BE2C (cell line): ENCODE data around the gene TAF8.

Experiments used
- DNase-seq: peaks from one replicate; pipeline ENCODE4 v3.0.0-alpha.2; 2020
- H3K27me3 ChIP-seq: fragments of 250-450 bp; sonication (Bioruptor Pico); 2 replicates; pipeline ENCODE4 v1.5.1; 2020; ENCODE audit warnings: mild to moderate bottlenecking
- H3K36me3 ChIP-seq: fragments of 250-450 bp; sonication (Bioruptor Pico); 2 replicates; pipeline ENCODE4 v1.5.1; 2020; ENCODE audit warnings: mild to moderate bottlenecking
- H3K4me1 ChIP-seq: fragments of 250-450 bp; sonication (Bioruptor Pico); 2 replicates; pipeline ENCODE4 v1.5.1; 2020
- H3K4me3 ChIP-seq: 2 replicates; pipeline ENCODE4 v1.5.1; 2011; ENCODE audit warnings: low read depth, low read length
- H3K9me3 ChIP-seq: fragments of 250-450 bp; sonication (Bioruptor Pico); 2 replicates; pipeline ENCODE4 v1.5.1; 2020
- CTCF ChIP-seq: IDR thresholded peaks from 2 replicates; pipeline ENCODE4 v1.5.1; 2012; ENCODE audit warnings: mild to moderate bottlenecking, low read depth, low read length

TAF8 gene

GRCh38 chr6:42043787-42044475, 6.4 kb upstream of the TAF8 start:
- Histone ChIP-seq H3K27me3 (peaks cover 9% of the 10 kb centered on the region), H3K36me3 (no peaks in the 10 kb centered on the region), H3K4me1 (no peaks in the 10 kb centered on the region), H3K9me3 (no peaks in the 10 kb centered on the region), H3K4me3 (no peak overlapping the region)
- peak; percentile 91 for DNase-seq
- peak; percentile 98 for TF ChIP-seq CTCF

- no peaks in the 10 kb centered on the region for H3K9me3 ChIP-seq
- H3K4me1 ChIP-seq: no peaks in the 10 kb centered on the region
- peaks cover 9% of the 10 kb centered on the region for H3K27me3 ChIP-seq
- H3K36me3 ChIP-seq: no peaks in the 10 kb centered on the region
- no peak for TF ChIP-seq CTCF
- no peak overlapping the region for H3K4me3 ChIP-seq
- DNase-seq: no peak
Observed at GRCh38 chr6:42045538-42046460, 4.5 kb upstream of the TAF8 start.

- peaks cover 9% of the 10 kb centered on the region for H3K27me3 ChIP-seq
- H3K4me1 ChIP-seq: no peaks in the 10 kb centered on the region
- DNase-seq: no peak
- H3K4me3 ChIP-seq: no peak overlapping the region
- no peaks in the 10 kb centered on the region for H3K36me3 ChIP-seq
- TF ChIP-seq CTCF: no peak
- no peaks in the 10 kb centered on the region for H3K9me3 ChIP-seq
Observed at GRCh38 chr6:42046464-42047212, 3.7 kb upstream of the TAF8 start.

- H3K4me3 ChIP-seq: no peak overlapping the region
- no peaks in the 10 kb centered on the region for H3K4me1 ChIP-seq
- H3K36me3 ChIP-seq: no peaks in the 10 kb centered on the region
- no peak for TF ChIP-seq CTCF
- no peaks in the 10 kb centered on the region for H3K9me3 ChIP-seq
- no peak for DNase-seq
- H3K27me3 ChIP-seq: peaks cover 9% of the 10 kb centered on the region
Observed at GRCh38 chr6:42047213-42047590, 3.1 kb upstream of the TAF8 start.

- no peak for TF ChIP-seq CTCF
- Histone ChIP-seq H3K27me3 (peaks cover 9% of the 10 kb centered on the region), H3K9me3 (no peaks in the 10 kb centered on the region), H3K36me3 (no peaks in the 10 kb centered on the region; the same call in 1 of the 2 replicates), H3K4me1 (no peaks in the 10 kb centered on the region), H3K4me3 (peak overlapping the region; percentile 69)
- no peak for DNase-seq
Observed at GRCh38 chr6:42047790-42048405, 2.4 kb upstream of the TAF8 start.
